OCI-LY7 (cell line): ENCODE data around the gene TBRG4. TPM values are rescaled to one million over a fixed set of nuclear protein-coding genes. Genes with fewer than 3 reads are reported as not detected.

Experiments used
- BruUV-seq: library from RNA; stranded (reverse); fragments of 400-500 nt; replicated peaks from 2 replicates; lab custom pipeline; 2021; lab: Mats Ljungman, UMichigan
- CTCF ChIA-PET: fragments of 300-600 bp; sonication (Branson Sonifier 250); formaldehyde crosslinking; loops from one replicate; lab custom pipeline; 2022; ENCODE audit warnings: antibody characterized with exemption; ENCODE audit not compliant: unreplicated experiment; lab: Charles Lee
- POLR2A ChIA-PET: fragments of 300-600 bp; sonication (Branson Sonifier 250); formaldehyde crosslinking; loops from one replicate; lab custom pipeline; 2022; ENCODE audit warnings: antibody characterized with exemption; lab: Charles Lee
- DNase-seq: peaks from one replicate; pipeline ENCODE4 v3.0.0-alpha.2; 2015; ENCODE audit warnings: low spot score
- H2AFZ ChIP-seq: fragments of 200-600 bp; sonication (generic), shearing (Covaris generic); 2 replicates; pipeline ENCODE4 v1.6.1; 2014; ENCODE audit warnings: mild to moderate bottlenecking, antibody characterized with exemption, low read length, moderate library complexity
- H3K27ac ChIP-seq: fragments of 200-600 bp; sonication (generic); 2 replicates; pipeline ENCODE4 v1.5.1; 2014; ENCODE audit warnings: mixed run types, low read depth, mild to moderate bottlenecking, moderate library complexity, low read length, inconsistent platforms; ENCODE audit not compliant: poor library complexity, severe bottlenecking
- H3K36me3 ChIP-seq: fragments of 200-600 bp; sonication (generic); 2 replicates; pipeline ENCODE4 v1.6.1; 2014; ENCODE audit warnings: mild to moderate bottlenecking, antibody characterized with exemption, low read length, moderate library complexity, mixed read lengths; ENCODE audit not compliant: insufficient read depth
- H3K4me1 ChIP-seq: fragments of 200-600 bp; sonication (generic); 2 replicates; pipeline ENCODE4 v1.5.1; 2014; ENCODE audit warnings: mild to moderate bottlenecking, low read length; ENCODE audit not compliant: insufficient read depth, poor library complexity, severe bottlenecking
- H3K4me2 ChIP-seq: fragments of 200-600 bp; sonication (generic); 2 replicates; pipeline ENCODE4 v1.6.1; 2014; ENCODE audit warnings: mild to moderate bottlenecking, low read length
- H3K4me3 ChIP-seq: fragments of 200-600 bp; sonication (generic); 2 replicates; pipeline ENCODE4 v1.5.1; 2014; ENCODE audit warnings: mild to moderate bottlenecking, low read depth, low read length; ENCODE audit not compliant: poor library complexity, severe bottlenecking
- H3K79me2 ChIP-seq: fragments of 200-600 bp; sonication (generic); 2 replicates; pipeline ENCODE4 v1.6.1; 2016; ENCODE audit warnings: low read depth, mild to moderate bottlenecking, low read length, moderate library complexity, mixed read lengths; ENCODE audit not compliant: insufficient read depth
- H3K9me2 ChIP-seq: fragments of 200-600 bp; sonication (generic); 2 replicates; pipeline ENCODE4 v1.6.1; 2016; ENCODE audit warnings: mild to moderate bottlenecking, low read length, mixed read lengths; ENCODE audit not compliant: insufficient read depth
- H3K9me3 ChIP-seq: fragments of 200-600 bp; sonication (generic); 2 replicates; pipeline ENCODE4 v1.6.1; 2014; ENCODE audit warnings: mild to moderate bottlenecking, mixed run types, low read length, mixed read lengths
- H4K20me1 ChIP-seq: fragments of 200-600 bp; sonication (generic); 2 replicates; pipeline ENCODE4 v1.6.1; 2014; ENCODE audit warnings: mild to moderate bottlenecking, antibody characterized with exemption, low read length, moderate library complexity, mixed read lengths; ENCODE audit not compliant: insufficient read depth
- CTCF ChIP-seq: fragments of 200-600 bp; sonication (generic); conservative IDR thresholded peaks from 2 replicates; pipeline ENCODE4 v1.5.1; 2014; ENCODE audit warnings: mild to moderate bottlenecking, antibody characterized with exemption, low read length, moderate library complexity, mixed read lengths
- EZH2phosphoT487 ChIP-seq: fragments of 200-600 bp; sonication (generic); IDR thresholded peaks from 2 replicates; pipeline ENCODE4 v1.6.1; 2018; ENCODE audit warnings: low read depth, borderline replicate concordance, mild to moderate bottlenecking, mixed run types, antibody characterized with exemption, low read length, moderate library complexity, mixed read lengths
- intact Hi-C: fragments of 100-400 bp; cut with micrococcal nuclease; formaldehyde crosslinking; loops from one replicate; pipeline ENCODE4 v1.10.0; 2022; ENCODE audit not compliant: unreplicated experiment
- total RNA-seq, 2 experiments: library from RNA; depleted of rRNA in 1 of 2; stranded (reverse); fragments of >200 nt in 1 of 2; shearing (Covaris generic) in 1 of 2; gene quantifications; 2 replicates each; pipeline ENCODE4 v1.2.3, GENCODE V29; 2014 to 2022

TBRG4 gene
- total RNA-seq, 2 experiments from 2014 or later: 113 to 141 TPM

- intact Hi-C loops: no loop called here
- ChIA-PET POLR2A (no interaction called here), CTCF (interaction anchor here (0.6 kb wide), 1 partner anchor 325 kb away, joined by 4 read pairs; no protein-coding TSS in a partner anchor)
- TF ChIP-seq EZH2phosphoT487 (no peak), CTCF (no peak)
- Histone ChIP-seq H3K36me3 (peaks cover 8% of the 10 kb centered on the region), H2AFZ (no peak overlapping the region), H3K27ac (no peak overlapping the region), H3K9me3 (peaks cover 17% of the 10 kb centered on the region; the same call in 1 of the 2 replicates), H4K20me1 (0 out of 2 replicates have a peak, but pooled peaks cover 6% of the 10 kb centered on the region), H3K4me3 (no peak overlapping the region), H3K4me1 (no peaks in the 10 kb centered on the region), H3K79me2 (no peaks in the 10 kb centered on the region), H3K9me2 (no peaks in the 10 kb centered on the region), H3K4me2 (no peak overlapping the region)
- no peak for DNase-seq
- BruUV-seq: no TSS peak
Measured at GRCh38 chr7:45092931-45093235, 18.6 kb downstream of the TBRG4 start.

- CTCF ChIA-PET: interaction anchor here (0.6 kb wide), 1 partner anchor 324 kb away, joined by 4 read pairs; no protein-coding TSS in a partner anchor
Measured at GRCh38 chr7:45092100-45092930, 19.2 kb downstream of the TBRG4 start.

More at GRCh38 chr7:45092100-45092930, 19.2 kb downstream of the TBRG4 start:
- Histone ChIP-seq H3K36me3 (0 out of 2 replicates have a peak, but pooled peaks cover 2% of the 10 kb centered on the region), H3K9me3 (peaks cover 17% of the 10 kb centered on the region; the same call in 1 of the 2 replicates), H3K27ac (no peak overlapping the region), H3K4me3 (no peak overlapping the region), H3K9me2 (no peaks in the 10 kb centered on the region), H3K4me1 (no peaks in the 10 kb centered on the region), H3K79me2 (no peaks in the 10 kb centered on the region), H3K4me2 (no peak overlapping the region), H2AFZ (no peak overlapping the region), H4K20me1 (0 out of 2 replicates have a peak, but pooled peaks cover under 1% of the 10 kb centered on the region)
- DNase-seq: no peak
- no TSS peak for BruUV-seq
- intact Hi-C loops: no loop called here
- no peak for TF ChIP-seq CTCF
- TF ChIP-seq EZH2phosphoT487: no peak
- POLR2A ChIA-PET: no interaction called here
